ENCODE results near the gene PBX1. TPM values are rescaled to one million over a fixed set of nuclear protein-coding genes. Genes with fewer than 3 reads are reported as not detected.

PBX1 gene
- total and polyA plus RNA-seq, 10 of the 15 experiments (the other 5 are each of a cell fraction or from before 2014, with no cell fraction given) = 0.05 to 0.28 (median 0.11) TPM; not detected in 5

GRCh38 chr1:164660775-164661174 is 101.8 kb downstream of the PBX1 start:
- Histone ChIP-seq H2AFZ (ENCODE audit: control insufficient read depth, low read depth, low read length) (no peak overlapping the region), H3K4me3 (no peak overlapping the region), H3K4me2 (ENCODE audit: control insufficient read depth, insufficient read depth) (no peak overlapping the region), H3K9me3 (replicated peaks; ENCODE audit: control insufficient read depth, insufficient read depth, low read length) (no peaks in the 10 kb centered on the region), H4K20me1 (ENCODE audit: control insufficient read depth, insufficient read depth) (no peaks in the 10 kb centered on the region), H3K27me3 (replicated peaks in 1 of 2; ENCODE audit: control insufficient read depth in 2 of 2, insufficient read depth in 2 of 2, low read length in 1 of 2) (no peaks in the 10 kb centered on the region), H3K79me2 (ENCODE audit: control insufficient read depth, insufficient read depth, low read length) (no peaks in the 10 kb centered on the region), H3K9ac (ENCODE audit: control insufficient read depth, insufficient read depth, low read length) (no peak overlapping the region), H3K36me3 (ENCODE audit: control insufficient read depth in 2 of 2, insufficient read depth in 2 of 2, low read length in 1 of 2) (no peaks in the 10 kb centered on the region), H3K27ac (ENCODE audit: control insufficient read depth, insufficient read depth) (no peak overlapping the region), H3K4me1 (ENCODE audit: control insufficient read depth, insufficient read depth, low read length) (no peaks in the 10 kb centered on the region)
- ATAC-seq = no peak; the same call in 2 of the 3 replicates
- FAIRE-seq = no peak
- ChIA-PET CTCF (no interaction called here), POLR2A (no interaction called here), RAD21 (ENCODE audit: unreplicated experiment) (no interaction called here), SMC1A (ENCODE audit: uncharacterized antibody, unreplicated experiment) (interaction anchor here (1.0 to 1.1 kb wide), 2 partner anchors 19 to 25 kb away, joined by 3 read pairs; no protein-coding TSS in a partner anchor)
- intact Hi-C loops (cut with micrococcal nuclease; ENCODE audit: unreplicated experiment) = loop anchor here (5.0 kb wide), 1 partner anchor 112 kb away; no protein-coding TSS in a partner anchor
- in situ Hi-C loops (cut with MboI) = no loop called here
- TF ChIP-seq POLR2AphosphoS2 (IDR thresholded peaks at IDR 0.05; ENCODE audit: low read depth, low read length) (no peak), SMAD1 (IDR thresholded peaks at IDR 0.05; ENCODE audit: low read depth, partially characterized antibody) (no peak)
- DNase-seq (ENCODE audit: low read depth, low spot score) = no peak
- no TSS peak for BruUV-seq (replicated peaks)

DNA sequence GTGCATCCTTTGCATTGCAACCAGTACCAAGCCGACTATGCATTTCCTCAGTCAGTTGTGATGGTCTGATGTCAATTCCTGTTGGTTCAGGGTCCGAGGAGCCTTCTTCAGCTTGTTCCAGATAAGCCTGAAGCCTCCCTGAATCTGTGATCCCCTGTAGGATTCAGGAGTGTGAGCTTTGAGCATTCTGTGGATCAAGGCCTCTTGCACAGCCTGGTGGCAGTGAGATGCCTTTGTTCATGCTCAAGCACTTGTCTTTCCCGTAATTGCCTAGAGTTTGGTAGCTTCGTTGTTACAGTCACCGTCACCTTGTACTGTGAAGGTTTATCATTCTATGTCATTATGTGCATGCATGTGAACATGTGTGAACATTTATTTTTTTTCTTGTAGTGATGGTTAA is 103.5 kb downstream of the PBX1 start:
- ChIA-PET CTCF (no interaction called here), POLR2A (no interaction called here), SMC1A (ENCODE audit: uncharacterized antibody, unreplicated experiment) (no interaction called here), RAD21 (ENCODE audit: unreplicated experiment) (no interaction called here)
- no peak for ATAC-seq
- no peak overlapping the region for H3K4me2 ChIP-seq (ENCODE audit: control insufficient read depth, insufficient read depth)
- H3K79me2 ChIP-seq (ENCODE audit: control insufficient read depth, insufficient read depth, low read length) = no peaks in the 10 kb centered on the region
- no peak overlapping the region for H2AFZ ChIP-seq (ENCODE audit: control insufficient read depth, low read depth, low read length)
- FAIRE-seq = no peak
- in situ Hi-C loops (cut with MboI) = no loop called here
- no peaks in the 10 kb centered on the region for H3K4me1 ChIP-seq (ENCODE audit: control insufficient read depth, insufficient read depth, low read length)
- H3K9ac ChIP-seq (ENCODE audit: control insufficient read depth, insufficient read depth, low read length) = no peak overlapping the region
- H3K36me3 ChIP-seq (ENCODE audit: control insufficient read depth in 2 of 2, insufficient read depth in 2 of 2, low read length in 1 of 2) = no peaks in the 10 kb centered on the region
- no peak for DNase-seq (ENCODE audit: low read depth, low spot score)
- H4K20me1 ChIP-seq (ENCODE audit: control insufficient read depth, insufficient read depth) = no peaks in the 10 kb centered on the region
- intact Hi-C loops (cut with micrococcal nuclease; ENCODE audit: unreplicated experiment) = loop anchor here (5.0 kb wide), 1 partner anchor 110 kb away; no protein-coding TSS in a partner anchor
- WGBS (ENCODE audit: insufficient coverage, insufficient replicate concordance, low lambda C conversion rate, missing lambda C conversion rate) = 27% methylated on average over 5 of the region's 5 CpGs
- no peaks in the 10 kb centered on the region for H3K9me3 ChIP-seq (replicated peaks; ENCODE audit: control insufficient read depth, insufficient read depth, low read length)
- BruUV-seq (replicated peaks) = no TSS peak
- H3K27ac ChIP-seq (ENCODE audit: control insufficient read depth, insufficient read depth) = no peak overlapping the region
- no peak overlapping the region for H3K4me3 ChIP-seq
- no peaks in the 10 kb centered on the region for H3K27me3 ChIP-seq (replicated peaks in 1 of 2; ENCODE audit: control insufficient read depth in 2 of 2, insufficient read depth in 2 of 2, low read length in 1 of 2)
- TF ChIP-seq ZBTB40 (IDR thresholded peaks at IDR 0.05; ENCODE audit: borderline replicate concordance) (no peak), MTA3 (IDR thresholded peaks at IDR 0.05; ENCODE audit: borderline replicate concordance, low read length) (no peak), ZNF24 (IDR thresholded peaks at IDR 0.05) (no peak), HDGF (IDR thresholded peaks at IDR 0.05) (no peak), ZBTB33 (IDR thresholded peaks at IDR 0.05) (no peak), PML (IDR thresholded peaks at IDR 0.05; ENCODE audit: low read length) (no peak), CEBPB (IDR thresholded peaks at IDR 0.05; ENCODE audit: borderline replicate concordance in 1 of 2, low read depth in 2 of 2, low read length in 2 of 2) (no peak)
